ENCODE results near the gene KRTAP12-4.
"Not testable (repeated sequence)": the region's sequence is repeated elsewhere in the genome, so short reads cannot be mapped to it uniquely, and the experiment has no call there.

GRCh38 chr21:44685050-44685449 is 30.6 kb upstream of the KRTAP12-4 start:
- TF ChIP-seq CTCF (IDR thresholded peaks at IDR 0.05); REST (IDR thresholded peaks at IDR 0.05; ENCODE audit: insufficient read depth in 1 of 2, low read depth in 2 of 2, low read length in 1 of 2); POLR2AphosphoS5 (IDR thresholded peaks at IDR 0.05; ENCODE audit: low read depth, low read length): not testable (repeated sequence)
